BLaER1 (cell line): ENCODE results near the gene SERPINB1.

Source experiments
- H3K27ac ChIP-seq: shearing (Covaris generic); formaldehyde crosslinking; 2 replicates; pipeline ENCODE4 v1.8.1; 2022
- H3K27me3 ChIP-seq: shearing (Covaris generic); formaldehyde crosslinking; 2 replicates; pipeline ENCODE4 v1.8.1; 2022
- H3K36me3 ChIP-seq: shearing (Covaris generic); formaldehyde crosslinking; 2 replicates; pipeline ENCODE4 v1.8.1; 2022
- H3K4me1 ChIP-seq: shearing (Covaris generic); formaldehyde crosslinking; 2 replicates; pipeline ENCODE4 v1.8.1; 2022
- H3K4me2 ChIP-seq: shearing (Covaris generic); formaldehyde crosslinking; 2 replicates; pipeline ENCODE4 v1.8.1; 2022
- H3K4me3 ChIP-seq: shearing (Covaris generic); formaldehyde crosslinking; 2 replicates; pipeline ENCODE4 v1.8.1; 2022
- H3K9ac ChIP-seq: shearing (Covaris generic); formaldehyde crosslinking; 2 replicates; pipeline ENCODE4 v1.8.1; 2022
- H3K9me3 ChIP-seq: shearing (Covaris generic); formaldehyde crosslinking; 2 replicates; pipeline ENCODE4 v1.8.1; 2022
- H4K20me1 ChIP-seq: shearing (Covaris generic); formaldehyde crosslinking; 2 replicates; pipeline ENCODE4 v1.8.1; 2022
- Cebpa-rat ChIP-seq: shearing (Covaris generic); IDR thresholded peaks from 2 replicates; pipeline ENCODE4 v1.8.1; 2022

SERPINB1 gene

GRCh38 chr6:2821554-2821953 is 20.1 kb downstream of the SERPINB1 start:
- Histone ChIP-seq H3K9me3 (peaks cover 24% of the 10 kb centered on the region), H3K9ac (0 out of 2 replicates have a peak overlapping the region, but pooled peaks have one; percentile 78), H3K36me3 (peaks cover 8% of the 10 kb centered on the region; the same call in 1 of the 2 replicates), H3K27me3 (no peaks in the 10 kb centered on the region), H4K20me1 (no peaks in the 10 kb centered on the region), H3K27ac (peak overlapping the region; percentile 95), H3K4me1 (peaks cover 55% of the 10 kb centered on the region), H3K4me2 (peak overlapping the region; percentile 69), H3K4me3 (no peak overlapping the region)
- 0 out of 2 replicates have a peak, but pooled peaks have one; percentile 51 for TF ChIP-seq Cebpa-rat

DNA sequence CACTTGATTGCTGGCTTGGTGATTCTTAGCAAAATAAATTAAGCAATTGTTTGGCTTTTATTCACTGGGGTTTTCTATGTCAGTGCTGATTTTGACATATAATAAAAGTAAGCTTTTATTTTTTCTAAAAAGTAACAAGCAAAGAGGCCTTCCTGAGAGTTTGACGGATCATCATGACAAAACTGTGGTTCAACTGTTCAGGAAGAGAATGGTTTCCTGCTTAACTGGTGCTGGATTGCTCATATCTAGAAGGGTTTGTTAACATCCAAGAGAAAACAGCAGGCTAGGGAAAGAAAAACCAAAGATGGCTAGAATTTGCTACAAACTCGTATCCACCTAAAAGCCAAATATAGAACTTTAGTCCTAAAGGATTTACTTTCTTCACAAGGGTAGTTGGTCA is 21.2 kb downstream of the SERPINB1 start:
- Histone ChIP-seq H3K9me3 (peaks cover 35% of the 10 kb centered on the region), H3K27ac (peak overlapping the region; percentile 95), H3K4me3 (peak overlapping the region; percentile 28; the same call in 1 of the 2 replicates), H3K36me3 (peaks cover 12% of the 10 kb centered on the region; the same call in 1 of the 2 replicates), H3K4me1 (peaks cover 55% of the 10 kb centered on the region), H3K9ac (peak overlapping the region; percentile 78), H3K27me3 (no peaks in the 10 kb centered on the region), H4K20me1 (no peaks in the 10 kb centered on the region), H3K4me2 (peak overlapping the region; percentile 69)
- TF ChIP-seq Cebpa-rat = no peak

DNA sequence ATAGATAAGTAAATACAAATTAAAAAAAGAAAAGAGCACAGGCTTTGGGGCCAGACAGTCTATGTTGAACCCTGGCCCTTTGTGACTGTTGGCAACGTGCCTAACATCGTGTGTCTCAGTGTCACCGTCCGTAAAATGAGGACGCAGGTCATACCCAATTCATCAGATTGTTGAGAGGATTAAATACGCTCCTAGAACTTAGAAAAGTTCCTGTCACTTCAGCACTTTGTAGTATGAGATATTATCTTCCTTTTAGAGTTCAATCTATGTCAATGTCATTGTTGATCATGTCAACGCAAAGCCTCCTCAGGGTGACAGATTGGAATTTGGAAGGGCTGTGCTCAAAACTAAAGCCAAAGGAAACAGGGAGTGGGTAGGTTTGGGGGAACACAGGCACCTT is 21.7 kb downstream of the SERPINB1 start:
- H3K9ac ChIP-seq = peak overlapping the region; percentile 78
- no peaks in the 10 kb centered on the region for H3K27me3 ChIP-seq
- H3K4me1 ChIP-seq = peaks cover 55% of the 10 kb centered on the region
- TF ChIP-seq Cebpa-rat = no peak
- H3K27ac ChIP-seq = peak overlapping the region; percentile 95
- no peaks in the 10 kb centered on the region for H4K20me1 ChIP-seq
- H3K4me2 ChIP-seq = peak overlapping the region; percentile 69
- H3K4me3 ChIP-seq = peak overlapping the region; percentile 28; the same call in 1 of the 2 replicates
- H3K36me3 ChIP-seq = peaks cover 12% of the 10 kb centered on the region; the same call in 1 of the 2 replicates
- H3K9me3 ChIP-seq = peaks cover 39% of the 10 kb centered on the region

DNA sequence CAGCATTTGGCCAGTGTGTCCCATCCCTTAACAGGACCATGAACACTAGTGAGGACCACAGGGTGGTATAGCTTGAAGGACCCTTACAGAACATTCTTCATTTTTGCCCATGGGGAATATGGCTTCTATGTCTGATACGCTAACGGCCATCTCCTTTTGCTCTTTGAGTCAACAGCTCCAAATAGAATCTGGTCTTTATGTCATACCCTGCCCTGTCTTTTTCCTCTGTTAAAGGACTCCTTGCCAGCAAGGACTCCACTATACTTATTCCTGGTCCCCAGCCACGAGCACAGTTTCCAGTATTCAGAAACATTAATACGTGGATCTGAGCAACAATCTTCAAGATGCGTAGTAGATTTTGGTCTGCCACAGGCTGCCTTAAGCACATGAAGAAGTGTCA is 22.5 kb downstream of the SERPINB1 start:
- peaks cover 33% of the 10 kb centered on the region for H3K9me3 ChIP-seq
- H3K27ac ChIP-seq = peak overlapping the region; percentile 95

GRCh38 chr6:2818593-2818992 is 23.1 kb downstream of the SERPINB1 start:
- peaks cover 55% of the 10 kb centered on the region for H3K4me1 ChIP-seq
- H3K4me2 ChIP-seq = peak overlapping the region; percentile 69
- H3K27ac ChIP-seq = peak overlapping the region; percentile 95

More for the DNA sequence above, 22.5 kb downstream of the SERPINB1 start:
- peak overlapping the region; percentile 69 for H3K4me2 ChIP-seq
- peaks cover 12% of the 10 kb centered on the region; the same call in 1 of the 2 replicates for H3K36me3 ChIP-seq
- peak overlapping the region; percentile 28; the same call in 1 of the 2 replicates for H3K4me3 ChIP-seq
- H3K27me3 ChIP-seq = no peaks in the 10 kb centered on the region
- peak overlapping the region; percentile 78; the same call in 1 of the 2 replicates for H3K9ac ChIP-seq
- H3K4me1 ChIP-seq = peaks cover 55% of the 10 kb centered on the region
- no peaks in the 10 kb centered on the region for H4K20me1 ChIP-seq
- no peak for TF ChIP-seq Cebpa-rat

GRCh38 chr6:2817903-2818443 is 23.7 kb downstream of the SERPINB1 start:
- no peak overlapping the region for H3K9ac ChIP-seq
- TF ChIP-seq Cebpa-rat = no peak
- H3K36me3 ChIP-seq = peaks cover 6% of the 10 kb centered on the region; the same call in 1 of the 2 replicates
- peaks cover 22% of the 10 kb centered on the region for H3K9me3 ChIP-seq
- H3K4me1 ChIP-seq = peaks cover 55% of the 10 kb centered on the region
- H3K4me2 ChIP-seq = peak overlapping the region; percentile 69
- H4K20me1 ChIP-seq = no peaks in the 10 kb centered on the region
- H3K27ac ChIP-seq = peak overlapping the region; percentile 95
- H3K27me3 ChIP-seq = no peaks in the 10 kb centered on the region
- no peak overlapping the region for H3K4me3 ChIP-seq

More at GRCh38 chr6:2818593-2818992, 23.1 kb downstream of the SERPINB1 start:
- H3K4me3 ChIP-seq = 0 out of 2 replicates have a peak overlapping the region, but pooled peaks have one; percentile 28
- H3K27me3 ChIP-seq = no peaks in the 10 kb centered on the region
- peak overlapping the region; percentile 78; the same call in 1 of the 2 replicates for H3K9ac ChIP-seq
- peaks cover 12% of the 10 kb centered on the region; the same call in 1 of the 2 replicates for H3K36me3 ChIP-seq
- no peaks in the 10 kb centered on the region for H4K20me1 ChIP-seq
- TF ChIP-seq Cebpa-rat = no peak
- peaks cover 28% of the 10 kb centered on the region for H3K9me3 ChIP-seq

DNA sequence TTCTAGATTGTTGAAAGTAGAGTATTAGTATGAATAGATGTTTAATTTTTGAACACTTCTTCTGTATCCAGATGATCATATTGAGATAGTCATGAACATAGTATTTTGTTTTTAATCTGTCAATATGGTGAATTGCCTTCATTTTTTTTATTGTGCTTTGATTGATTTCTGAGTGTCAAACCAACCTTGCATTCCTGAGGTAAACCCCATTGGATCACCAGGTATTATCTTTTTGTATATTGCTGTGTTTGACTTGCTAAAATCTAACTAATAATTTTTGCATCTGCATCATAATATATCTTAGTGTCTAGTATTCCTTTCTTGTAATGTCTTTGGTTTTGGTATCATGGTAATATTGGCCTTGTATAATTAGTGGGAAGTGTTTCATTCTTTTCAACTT is 25.5 kb downstream of the SERPINB1 start:
- Histone ChIP-seq H3K27me3 (no peaks in the 10 kb centered on the region), H3K9ac (no peak overlapping the region), H3K4me1 (peaks cover 42% of the 10 kb centered on the region), H3K4me3 (no peak overlapping the region), H4K20me1 (no peaks in the 10 kb centered on the region), H3K27ac (no peak overlapping the region), H3K4me2 (no peak overlapping the region), H3K9me3 (peaks cover 16% of the 10 kb centered on the region), H3K36me3 (peaks cover 4% of the 10 kb centered on the region; the same call in 1 of the 2 replicates)
- TF ChIP-seq Cebpa-rat = no peak

DNA sequence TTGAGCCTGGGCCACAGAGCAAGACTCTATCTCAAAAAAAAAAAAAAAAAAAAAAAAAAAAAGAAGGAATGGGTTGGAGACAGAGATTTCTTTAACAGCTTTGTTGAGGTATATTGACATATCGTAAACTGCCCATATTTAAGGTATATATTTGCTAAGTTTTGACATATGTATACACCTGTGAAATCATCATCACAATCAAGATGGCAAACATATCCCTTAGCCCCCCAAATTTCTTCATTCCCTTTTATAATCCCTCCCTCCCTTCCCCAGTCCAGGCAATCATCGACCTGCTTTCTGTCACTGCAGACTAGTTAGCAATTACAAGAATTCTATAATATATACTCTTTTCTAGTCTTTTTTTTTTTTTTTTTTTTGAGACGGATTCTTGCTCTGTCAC is 29.0 kb downstream of the SERPINB1 start:
- Histone ChIP-seq H3K36me3 (peaks cover 4% of the 10 kb centered on the region; the same call in 1 of the 2 replicates), H3K27ac (no peak overlapping the region), H3K4me2 (no peak overlapping the region), H3K4me1 (peaks cover 18% of the 10 kb centered on the region), H4K20me1 (no peaks in the 10 kb centered on the region), H3K9me3 (peaks cover 16% of the 10 kb centered on the region), H3K9ac (no peak overlapping the region), H3K4me3 (no peak overlapping the region), H3K27me3 (no peaks in the 10 kb centered on the region)
- no peak for TF ChIP-seq Cebpa-rat

- Histone ChIP-seq H3K4me3 (no peak overlapping the region), H3K27me3 (no peaks in the 10 kb centered on the region), H3K9me3 (0 out of 2 replicates have a peak, but pooled peaks cover 1% of the 10 kb centered on the region), H3K36me3 (no peaks in the 10 kb centered on the region), H4K20me1 (no peaks in the 10 kb centered on the region), H3K27ac (no peak overlapping the region), H3K4me1 (peaks cover 10% of the 10 kb centered on the region), H3K9ac (no peak overlapping the region), H3K4me2 (peak overlapping the region; percentile 17; the same call in 1 of the 2 replicates)
- TF ChIP-seq Cebpa-rat = no peak
These were observed 31.5 kb downstream of the SERPINB1 start for GRCh38 chr6:2810092-2810671.

DNA sequence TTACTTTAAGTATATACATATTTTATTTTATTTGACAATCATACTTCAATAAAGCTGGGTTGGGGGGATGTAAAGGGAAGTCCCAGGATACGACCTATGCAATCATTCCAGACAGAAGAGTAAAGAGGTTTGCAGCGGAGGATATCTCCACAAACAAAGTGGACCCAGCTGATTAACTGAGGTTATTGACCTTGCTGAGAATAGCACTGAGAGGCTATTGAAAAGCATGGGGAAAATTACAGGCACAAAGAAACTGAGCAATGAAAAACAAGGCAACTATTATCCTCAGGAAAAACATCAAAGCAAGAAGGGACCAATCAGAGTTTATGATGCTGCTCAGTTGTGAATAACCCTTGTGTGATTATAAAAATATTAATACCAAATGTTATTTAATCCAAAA is 32.6 kb downstream of the SERPINB1 start:
- Histone ChIP-seq H4K20me1 (no peaks in the 10 kb centered on the region), H3K9ac (no peak overlapping the region), H3K4me3 (no peak overlapping the region), H3K27me3 (no peaks in the 10 kb centered on the region), H3K27ac (no peak overlapping the region), H3K9me3 (no peaks in the 10 kb centered on the region), H3K4me1 (peaks cover 10% of the 10 kb centered on the region), H3K36me3 (no peaks in the 10 kb centered on the region), H3K4me2 (no peak overlapping the region)
- TF ChIP-seq Cebpa-rat = no peak
